Nephron progenitor cell (in vitro differentiated cells): ENCODE results near the gene GALNT13.

ENCODE experiments used
- DNase-seq: peaks from one replicate; pipeline ENCODE4 v3.0.0; 2021
- H3K27ac Mint-ChIP-seq: 2 replicates; pipeline ENCODE4 v1.8.0; 2021; ENCODE audit warnings: mild to moderate bottlenecking, moderate library complexity, mixed read lengths
- H3K27me3 Mint-ChIP-seq: 2 replicates; pipeline ENCODE4 v1.8.0; 2021; ENCODE audit warnings: mild to moderate bottlenecking, low read depth, mixed read lengths; ENCODE audit not compliant: poor library complexity
- H3K36me3 Mint-ChIP-seq: 2 replicates; pipeline ENCODE4 v1.8.0; 2021; ENCODE audit warnings: low read depth, mixed read lengths
- H3K4me1 Mint-ChIP-seq: 2 replicates; pipeline ENCODE4 v1.8.0; 2021; ENCODE audit warnings: mixed read lengths
- H3K4me3 Mint-ChIP-seq: 2 replicates; pipeline ENCODE4 v1.8.0; 2021; ENCODE audit warnings: mild to moderate bottlenecking, moderate library complexity, mixed read lengths
- H3K9me3 Mint-ChIP-seq: 2 replicates; pipeline ENCODE4 v1.8.0; 2021; ENCODE audit warnings: mild to moderate bottlenecking, moderate library complexity, mixed read lengths
- TF ChIP-seq, protein P1 (sequence below): fragments of 200-600 bp; sonication (generic); IDR thresholded peaks from 2 replicates; pipeline ENCODE4 v1.5.0; 2021; ENCODE audit warnings: antibody characterized with exemption

Gene GALNT13

DNA sequence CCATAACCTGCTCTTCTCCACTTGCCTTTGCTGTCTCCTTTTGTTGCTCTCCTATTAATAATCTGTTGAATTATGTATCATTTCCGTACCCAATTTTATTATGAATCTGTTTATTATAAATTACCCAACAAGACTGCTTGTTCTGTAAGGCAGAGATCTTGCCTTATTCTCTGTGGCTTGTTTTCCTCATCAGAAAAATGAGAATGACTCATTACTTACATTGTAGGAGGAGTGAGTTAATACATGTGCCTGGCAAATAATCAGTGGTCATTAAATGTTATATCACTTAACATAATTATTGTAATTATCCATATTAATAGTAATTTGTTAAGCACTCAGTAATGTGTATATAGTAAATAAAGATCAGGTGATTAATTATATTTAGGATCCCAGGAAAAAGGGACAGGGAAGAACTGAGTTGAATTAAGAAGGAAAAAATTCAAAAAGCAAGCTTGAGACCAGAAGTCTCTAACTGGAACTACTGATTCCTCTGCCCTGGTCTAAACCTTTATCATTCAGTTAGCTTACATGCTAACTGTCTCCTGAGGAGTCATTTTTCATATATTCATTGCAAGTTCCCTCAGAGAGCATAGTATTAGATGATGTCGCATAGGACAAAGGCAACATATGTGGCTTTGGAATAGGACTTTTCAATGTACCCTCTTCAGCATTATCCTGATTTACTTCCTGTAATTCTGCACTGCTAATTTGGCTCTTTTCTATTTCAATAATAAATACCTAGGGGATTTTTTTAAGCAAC, 335.7 kb downstream of the GALNT13 start:
- Mint-ChIP-seq H3K27ac (no peak overlapping the region), H3K9me3 (no peaks in the 10 kb centered on the region), H3K36me3 (no peaks in the 10 kb centered on the region), H3K4me3 (no peak overlapping the region), H3K27me3 (no peaks in the 10 kb centered on the region), H3K4me1 (no peaks in the 10 kb centered on the region)
- TF ChIP-seq, protein P1, sequence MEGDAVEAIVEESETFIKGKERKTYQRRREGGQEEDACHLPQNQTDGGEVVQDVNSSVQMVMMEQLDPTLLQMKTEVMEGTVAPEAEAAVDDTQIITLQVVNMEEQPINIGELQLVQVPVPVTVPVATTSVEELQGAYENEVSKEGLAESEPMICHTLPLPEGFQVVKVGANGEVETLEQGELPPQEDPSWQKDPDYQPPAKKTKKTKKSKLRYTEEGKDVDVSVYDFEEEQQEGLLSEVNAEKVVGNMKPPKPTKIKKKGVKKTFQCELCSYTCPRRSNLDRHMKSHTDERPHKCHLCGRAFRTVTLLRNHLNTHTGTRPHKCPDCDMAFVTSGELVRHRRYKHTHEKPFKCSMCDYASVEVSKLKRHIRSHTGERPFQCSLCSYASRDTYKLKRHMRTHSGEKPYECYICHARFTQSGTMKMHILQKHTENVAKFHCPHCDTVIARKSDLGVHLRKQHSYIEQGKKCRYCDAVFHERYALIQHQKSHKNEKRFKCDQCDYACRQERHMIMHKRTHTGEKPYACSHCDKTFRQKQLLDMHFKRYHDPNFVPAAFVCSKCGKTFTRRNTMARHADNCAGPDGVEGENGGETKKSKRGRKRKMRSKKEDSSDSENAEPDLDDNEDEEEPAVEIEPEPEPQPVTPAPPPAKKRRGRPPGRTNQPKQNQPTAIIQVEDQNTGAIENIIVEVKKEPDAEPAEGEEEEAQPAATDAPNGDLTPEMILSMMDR: no peak
- no peak for DNase-seq

DNA sequence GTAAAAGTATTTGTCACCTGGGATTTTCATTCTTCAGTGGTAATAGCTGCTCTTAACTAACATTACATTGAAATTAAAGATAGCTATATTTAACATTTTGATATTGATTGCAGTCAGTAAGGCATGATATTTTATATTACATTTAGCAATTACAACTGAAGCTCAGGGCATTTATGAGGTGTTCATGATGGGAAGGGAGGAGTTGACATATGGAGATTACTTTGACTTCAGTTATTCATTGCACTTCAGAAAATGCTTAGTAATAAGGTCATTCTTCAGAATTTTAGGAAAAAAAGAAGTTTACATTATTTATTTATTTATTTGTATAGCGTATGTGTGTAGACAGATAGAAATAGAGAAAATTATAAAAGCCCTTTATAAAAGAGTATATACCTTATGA, 352.0 kb downstream of the GALNT13 start:
- H3K4me3 Mint-ChIP-seq: no peak overlapping the region
- H3K9me3 Mint-ChIP-seq: no peaks in the 10 kb centered on the region
- H3K27me3 Mint-ChIP-seq: no peaks in the 10 kb centered on the region
- TF ChIP-seq, protein P1: no peak
- H3K27ac Mint-ChIP-seq: no peak overlapping the region
- DNase-seq: no peak
- H3K36me3 Mint-ChIP-seq: no peaks in the 10 kb centered on the region
- no peaks in the 10 kb centered on the region for H3K4me1 Mint-ChIP-seq

DNA sequence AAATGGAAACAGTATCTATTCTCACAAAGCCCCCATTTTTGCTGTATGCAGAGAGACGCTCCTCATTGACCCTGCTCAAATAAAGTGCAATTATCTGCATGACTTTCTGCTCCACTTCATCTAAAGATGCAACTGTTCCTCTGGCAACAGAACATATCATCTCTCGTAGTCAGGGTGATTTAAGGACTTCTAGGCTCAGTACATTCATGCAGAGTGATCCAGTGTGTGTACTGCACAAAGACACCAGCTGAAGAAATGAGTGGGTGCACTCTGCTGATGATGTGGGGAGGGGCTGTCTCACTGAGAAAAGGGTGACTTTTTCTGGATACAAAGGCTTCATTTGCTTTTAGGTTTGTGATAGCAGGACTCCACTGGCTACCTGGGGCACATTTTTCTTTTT, 355.2 kb downstream of the GALNT13 start:
- no peak overlapping the region for H3K27ac Mint-ChIP-seq
- H3K36me3 Mint-ChIP-seq: no peaks in the 10 kb centered on the region
- no peak for DNase-seq
- H3K4me3 Mint-ChIP-seq: no peak overlapping the region
- no peaks in the 10 kb centered on the region for H3K4me1 Mint-ChIP-seq
- TF ChIP-seq, protein P1: no peak
- H3K27me3 Mint-ChIP-seq: no peaks in the 10 kb centered on the region
- no peaks in the 10 kb centered on the region for H3K9me3 Mint-ChIP-seq

DNA sequence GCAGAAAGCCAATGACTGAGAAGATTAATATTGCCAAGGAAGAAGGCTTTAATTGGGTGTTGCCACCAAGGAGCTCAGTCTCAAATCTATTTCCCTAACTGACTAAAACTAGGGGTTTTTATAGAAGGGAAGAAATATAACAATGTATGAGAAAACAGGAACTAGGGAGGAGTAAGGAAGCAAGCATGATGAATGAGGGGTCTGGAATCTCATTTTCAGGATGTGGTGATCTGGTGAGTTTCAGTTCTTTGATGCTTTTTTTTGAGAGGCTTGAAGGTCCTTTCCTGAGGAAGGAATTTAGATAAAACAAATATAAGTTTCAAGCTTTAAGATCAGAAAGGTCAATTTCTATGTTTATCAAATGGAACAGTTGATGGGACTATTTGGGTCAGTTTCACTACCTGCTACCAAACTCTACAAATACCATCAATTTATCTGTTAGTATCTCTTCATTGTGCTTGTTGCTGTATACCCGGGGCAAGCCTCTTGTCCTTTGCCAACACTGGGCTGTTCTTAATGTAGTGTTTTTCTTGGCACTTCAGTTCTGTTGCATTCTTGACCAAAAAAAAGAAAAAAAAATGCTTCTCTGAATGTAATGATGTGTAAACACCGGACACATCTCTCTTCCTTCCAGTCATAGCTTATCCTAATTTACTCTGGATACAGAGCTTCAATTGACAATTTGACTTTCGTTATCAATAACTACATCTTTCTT, 357.0 kb downstream of the GALNT13 start:
- H3K27me3 Mint-ChIP-seq: no peaks in the 10 kb centered on the region
- no peaks in the 10 kb centered on the region for H3K36me3 Mint-ChIP-seq

DNA sequence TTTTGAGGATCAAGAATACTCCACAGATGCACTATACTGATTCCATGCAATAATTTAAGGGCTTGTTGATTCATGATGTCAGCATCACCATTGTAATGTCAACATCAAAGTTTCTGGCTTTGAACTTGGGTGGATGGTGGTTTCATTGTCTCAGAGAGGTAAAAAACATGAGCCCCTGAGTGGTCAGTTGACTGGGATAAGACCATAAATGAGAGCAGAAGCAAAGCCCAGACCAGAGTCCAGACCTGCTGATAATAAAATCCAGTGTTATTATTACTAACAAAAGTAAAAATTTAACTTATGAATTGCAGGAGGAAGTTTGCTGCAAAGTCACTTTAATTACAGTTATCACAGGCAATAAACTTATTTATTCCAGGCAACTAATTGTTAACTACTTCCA, 358.2 kb downstream of the GALNT13 start:
- DNase-seq: no peak
- Mint-ChIP-seq H3K36me3 (no peaks in the 10 kb centered on the region), H3K27me3 (no peaks in the 10 kb centered on the region), H3K9me3 (no peaks in the 10 kb centered on the region), H3K4me3 (no peak overlapping the region), H3K27ac (no peak overlapping the region), H3K4me1 (no peaks in the 10 kb centered on the region)
- TF ChIP-seq, protein P1: no peak

More for the DNA sequence above, 357.0 kb downstream of the GALNT13 start:
- Mint-ChIP-seq H3K27ac (no peak overlapping the region), H3K9me3 (no peaks in the 10 kb centered on the region), H3K4me1 (no peaks in the 10 kb centered on the region), H3K4me3 (no peak overlapping the region)
- no peak for DNase-seq
- TF ChIP-seq, protein P1: no peak
